Effector memory CD4-positive, alpha-beta T cell (primary cell): ENCODE results near the gene CCP110.

Experiments
- DNase-seq, 3 donors: peaks; one replicate each; pipeline ENCODE4 v3.0.0-alpha.2; 2020
- H3K27ac ChIP-seq: 2 replicates; pipeline ENCODE4 v1.7.0; 2013; ENCODE audit warnings: mild to moderate bottlenecking, low read length, moderate library complexity; ENCODE audit not compliant: insufficient read depth, poor library complexity, severe bottlenecking
- H3K27me3 ChIP-seq: replicated peaks from 2 replicates; pipeline ENCODE4 v1.7.0; 2013; ENCODE audit warnings: mild to moderate bottlenecking, low read length; ENCODE audit not compliant: insufficient read depth, control insufficient read depth, poor library complexity, severe bottlenecking
- H3K36me3 ChIP-seq: 2 replicates; pipeline ENCODE4 v1.7.0; 2013; ENCODE audit warnings: mild to moderate bottlenecking, low read length, moderate library complexity; ENCODE audit not compliant: control insufficient read depth, insufficient read depth
- H3K4me1 ChIP-seq: 2 replicates; pipeline ENCODE4 v1.7.0; 2013; ENCODE audit warnings: low read length, mild to moderate bottlenecking; ENCODE audit not compliant: control insufficient read depth, insufficient read depth, poor library complexity, severe bottlenecking
- H3K4me3 ChIP-seq: 2 replicates; pipeline ENCODE4 v1.7.0; 2013; ENCODE audit warnings: low read length, low read depth, mild to moderate bottlenecking; ENCODE audit not compliant: insufficient read depth, poor library complexity, severe bottlenecking
- H3K9me3 ChIP-seq: 2 replicates; pipeline ENCODE4 v1.7.0; 2013; ENCODE audit warnings: mild to moderate bottlenecking, low read length, moderate library complexity; ENCODE audit not compliant: control insufficient read depth

The CCP110 gene

DNA sequence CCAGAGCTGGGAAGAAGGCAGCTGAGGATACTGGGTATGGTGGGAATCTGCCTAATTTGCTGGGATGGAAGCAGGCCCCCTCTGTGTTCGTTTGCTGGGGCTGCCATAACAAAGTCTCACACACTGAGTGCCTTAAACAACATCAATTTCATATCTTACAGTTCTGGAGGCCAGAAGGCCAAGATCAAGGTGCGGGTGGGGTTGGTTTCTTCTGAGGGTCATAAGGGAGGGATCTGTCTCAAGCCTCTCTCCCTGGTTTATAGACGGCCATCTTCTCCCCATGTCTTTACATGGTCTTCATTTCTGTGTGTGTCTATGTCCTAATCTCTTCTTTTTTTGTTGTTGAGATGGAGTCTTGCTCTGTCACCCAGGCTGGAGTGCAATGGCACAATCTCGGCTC, 37.7 kb upstream of the CCP110 start:
- no peak for DNase-seq
- no peaks in the 10 kb centered on the region for H3K9me3 ChIP-seq
- no peaks in the 10 kb centered on the region for H3K27me3 ChIP-seq
- no peak overlapping the region for H3K4me3 ChIP-seq
- H3K27ac ChIP-seq: no peak overlapping the region
- no peaks in the 10 kb centered on the region for H3K36me3 ChIP-seq
- H3K4me1 ChIP-seq: no peaks in the 10 kb centered on the region

DNA sequence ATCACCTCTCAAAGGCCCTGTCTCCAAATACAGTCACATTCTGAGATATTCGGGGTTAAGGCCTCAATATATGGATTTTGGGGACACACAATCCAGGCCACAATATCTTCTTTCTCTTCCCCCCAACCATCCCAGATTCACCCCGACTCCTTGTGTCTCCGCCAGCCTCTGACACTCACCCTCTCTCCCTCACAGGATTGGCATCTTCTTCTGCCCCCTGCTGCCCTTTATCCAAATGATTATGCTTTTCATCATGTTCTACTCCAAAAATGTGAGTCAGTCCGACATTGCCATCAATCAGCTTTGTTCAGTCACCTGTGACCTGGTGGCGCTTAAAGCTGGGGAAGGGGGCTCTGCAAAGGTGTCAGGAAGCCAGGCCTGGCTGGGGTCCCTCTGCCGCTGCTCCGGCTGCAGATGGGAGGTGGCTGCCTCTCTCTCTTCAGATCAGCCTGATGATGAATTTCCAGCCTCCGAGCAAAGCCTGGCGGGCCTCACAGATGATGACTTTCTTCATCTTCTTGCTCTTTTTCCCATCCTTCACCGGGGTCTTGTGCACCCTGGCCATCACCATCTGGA, 36.9 kb upstream of the CCP110 start:
- DNase-seq: no peak
- Histone ChIP-seq H3K27me3 (no peaks in the 10 kb centered on the region), H3K9me3 (no peaks in the 10 kb centered on the region), H3K4me1 (no peaks in the 10 kb centered on the region), H3K4me3 (no peak overlapping the region), H3K27ac (no peak overlapping the region), H3K36me3 (no peaks in the 10 kb centered on the region)

- no peaks in the 10 kb centered on the region for H3K9me3 ChIP-seq
- H3K27me3 ChIP-seq: no peaks in the 10 kb centered on the region
- DNase-seq: no peak
- H3K27ac ChIP-seq: no peak overlapping the region
- H3K36me3 ChIP-seq: no peaks in the 10 kb centered on the region
- H3K4me1 ChIP-seq: no peaks in the 10 kb centered on the region
- no peak overlapping the region for H3K4me3 ChIP-seq
These were observed 35.5 kb upstream of the CCP110 start for GRCh38 chr16:19488213-19488640.

- DNase-seq: no peak
- Histone ChIP-seq H3K4me1 (peaks cover 4% of the 10 kb centered on the region), H3K9me3 (no peaks in the 10 kb centered on the region), H3K36me3 (no peaks in the 10 kb centered on the region), H3K27ac (no peak overlapping the region), H3K27me3 (no peaks in the 10 kb centered on the region), H3K4me3 (no peak overlapping the region)
These were observed 33.1 kb upstream of the CCP110 start for GRCh38 chr16:19490619-19491018.

- H3K36me3 ChIP-seq: peaks cover 17% of the 10 kb centered on the region
- no peaks in the 10 kb centered on the region for H3K27me3 ChIP-seq
- no peak overlapping the region for H3K4me3 ChIP-seq
- peaks cover 4% of the 10 kb centered on the region for H3K4me1 ChIP-seq
- no peaks in the 10 kb centered on the region for H3K9me3 ChIP-seq
- DNase-seq: no peak
- no peak overlapping the region for H3K27ac ChIP-seq
These were observed 26.6 kb upstream of the CCP110 start for GRCh38 chr16:19497176-19497575.

DNA sequence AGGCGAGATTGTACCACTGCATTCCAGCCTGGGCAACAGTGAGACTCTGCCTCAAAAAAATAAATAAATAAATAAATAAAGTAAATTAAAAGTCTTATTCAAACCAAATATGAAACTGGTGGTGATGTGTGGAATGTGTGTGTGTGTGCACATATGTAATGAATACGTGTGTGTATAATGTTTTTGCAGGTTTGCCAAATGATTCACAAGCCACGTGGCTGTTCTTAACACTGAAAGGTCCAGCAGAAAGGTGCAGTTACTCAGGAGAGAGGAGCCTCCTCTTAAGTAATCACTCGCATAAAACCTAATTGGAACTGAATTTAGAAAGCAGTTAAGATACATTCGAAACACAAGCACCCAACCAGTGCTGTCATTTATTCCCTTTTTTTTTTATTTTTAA, 24.7 kb upstream of the CCP110 start:
- no peak for DNase-seq
- Histone ChIP-seq H3K27me3 (no peaks in the 10 kb centered on the region), H3K4me3 (no peak overlapping the region), H3K4me1 (peaks cover 3% of the 10 kb centered on the region), H3K9me3 (no peaks in the 10 kb centered on the region), H3K27ac (no peak overlapping the region), H3K36me3 (peaks cover 29% of the 10 kb centered on the region)

DNA sequence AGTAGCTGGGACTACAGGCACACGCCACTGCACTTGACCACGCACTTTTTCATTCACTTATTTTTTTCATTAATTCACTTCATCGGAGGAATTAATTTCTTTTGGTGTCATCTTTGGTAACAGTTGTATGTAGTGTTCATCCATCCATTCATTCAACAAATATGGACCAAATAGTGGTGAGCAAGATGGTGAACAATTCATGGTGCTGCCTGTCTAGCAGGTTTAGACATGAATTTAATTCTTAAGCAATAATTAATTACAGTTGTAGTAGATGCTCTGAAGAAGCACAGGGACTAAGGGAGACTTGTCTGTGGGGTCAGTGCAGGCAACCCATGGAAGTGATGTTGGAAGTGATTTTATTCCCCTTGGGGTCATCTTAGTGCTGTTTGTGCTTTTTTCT, 24.3 kb upstream of the CCP110 start:
- Histone ChIP-seq H3K27ac (no peak overlapping the region), H3K36me3 (peaks cover 34% of the 10 kb centered on the region)

GRCh38 chr16:19502395-19503131, 21.2 kb upstream of the CCP110 start:
- Histone ChIP-seq H3K4me1 (no peaks in the 10 kb centered on the region), H3K9me3 (no peaks in the 10 kb centered on the region), H3K27me3 (no peaks in the 10 kb centered on the region), H3K27ac (no peak overlapping the region), H3K4me3 (no peak overlapping the region), H3K36me3 (peaks cover 43% of the 10 kb centered on the region)
- peak in 2 of 3 donors; percentile 15 to 51 for DNase-seq

More for the DNA sequence above, 24.3 kb upstream of the CCP110 start:
- Histone ChIP-seq H3K27me3 (no peaks in the 10 kb centered on the region), H3K9me3 (no peaks in the 10 kb centered on the region), H3K4me3 (no peak overlapping the region), H3K4me1 (no peaks in the 10 kb centered on the region)
- no peak for DNase-seq

DNA sequence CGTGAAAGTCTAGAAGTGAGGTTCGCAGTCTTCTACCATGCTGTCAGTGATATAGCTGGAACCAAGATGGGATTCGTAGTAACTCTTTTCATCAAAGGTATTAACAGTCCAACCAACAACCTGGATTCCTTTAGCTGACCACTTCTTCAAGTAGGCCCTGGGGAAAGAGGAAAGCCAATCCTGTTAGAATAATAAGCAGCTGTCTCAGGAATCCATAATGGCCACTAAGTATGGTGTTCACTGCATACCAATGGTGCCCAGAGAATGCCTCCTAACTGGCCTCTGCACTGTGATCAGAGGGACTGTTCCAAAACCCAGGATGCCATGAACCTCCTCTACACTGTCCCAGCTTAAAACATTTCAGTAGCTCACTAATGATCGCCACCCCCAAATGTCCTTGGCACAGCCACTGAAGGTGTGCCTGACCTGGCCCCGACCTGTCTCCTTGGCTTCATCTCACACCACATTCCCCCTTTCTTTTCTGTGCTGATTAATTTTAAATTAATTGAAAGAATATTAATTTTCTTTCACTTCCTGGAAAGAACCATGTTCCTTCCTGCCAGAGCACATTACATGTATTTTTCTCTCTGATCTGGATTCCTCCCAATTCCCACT, 20.2 kb upstream of the CCP110 start:
- H3K9me3 ChIP-seq: no peaks in the 10 kb centered on the region
- no peak overlapping the region for H3K27ac ChIP-seq
- H3K27me3 ChIP-seq: no peaks in the 10 kb centered on the region
- H3K4me3 ChIP-seq: no peak overlapping the region
- H3K4me1 ChIP-seq: no peaks in the 10 kb centered on the region
- H3K36me3 ChIP-seq: peaks cover 49% of the 10 kb centered on the region
- no peak for DNase-seq

- H3K9me3 ChIP-seq: no peaks in the 10 kb centered on the region
- H3K4me1 ChIP-seq: no peaks in the 10 kb centered on the region
- DNase-seq: no peak
- no peaks in the 10 kb centered on the region for H3K27me3 ChIP-seq
- H3K36me3 ChIP-seq: peaks cover 52% of the 10 kb centered on the region
- no peak overlapping the region for H3K27ac ChIP-seq
- no peak overlapping the region for H3K4me3 ChIP-seq
These were observed 18.0 kb upstream of the CCP110 start for GRCh38 chr16:19505600-19506303.
